Cardiac septum (tissue), 1 donor: ENCODE measurements around the gene IL12A. TPM values are rescaled to one million over a fixed set of nuclear protein-coding genes. Genes with fewer than 3 reads are reported as not detected.

ENCODE experiments used
- DNase-seq: peaks from one replicate; pipeline ENCODE4 v3.0.0-alpha.2; 2020; ENCODE audit warnings: low spot score
- intact Hi-C: fragments of 100-400 bp; cut with DNase I; formaldehyde crosslinking; loops from one replicate; pipeline ENCODE4 v1.14.0; 2022
- total RNA-seq: library from RNA; stranded (reverse); fragmentation: NEBNext Ultra II Directional; extraction: Animal tissue kit (Norgen Biotek cat#: 25700); gene quantifications from one replicate; pipeline ENCODE4 v1.2.1, GENCODE V29; 2021
- donor health status: DM: no; HTN: no; CAD: no.

The IL12A gene
- total RNA-seq, 1 donor from 2014 or later: 0.51 TPM

DNA sequence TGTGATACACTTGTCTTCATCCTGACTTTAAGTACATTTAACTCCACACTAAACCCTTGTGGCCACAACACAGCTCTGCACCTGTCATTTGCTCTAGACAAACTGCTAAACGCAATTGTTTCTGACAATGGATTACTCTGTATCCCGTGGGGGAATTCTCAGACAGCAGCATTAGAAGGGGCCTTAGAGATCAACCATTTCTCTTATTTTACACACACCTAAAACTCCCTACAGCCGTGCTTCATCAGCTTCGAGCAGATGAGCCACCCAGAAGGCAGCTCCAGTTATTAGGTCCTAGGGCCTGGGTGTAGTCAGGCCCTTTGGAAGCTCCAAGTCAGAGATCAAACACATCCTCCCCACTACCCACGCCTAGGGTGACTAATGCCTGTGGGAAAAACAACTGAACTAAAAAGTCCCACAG lies 1.3 kb upstream of the IL12A start:
- intact Hi-C loops: loop anchor here (5.0 kb wide), 1 partner anchor 105 kb away; no protein-coding TSS in a partner anchor
- no peak for DNase-seq

DNA sequence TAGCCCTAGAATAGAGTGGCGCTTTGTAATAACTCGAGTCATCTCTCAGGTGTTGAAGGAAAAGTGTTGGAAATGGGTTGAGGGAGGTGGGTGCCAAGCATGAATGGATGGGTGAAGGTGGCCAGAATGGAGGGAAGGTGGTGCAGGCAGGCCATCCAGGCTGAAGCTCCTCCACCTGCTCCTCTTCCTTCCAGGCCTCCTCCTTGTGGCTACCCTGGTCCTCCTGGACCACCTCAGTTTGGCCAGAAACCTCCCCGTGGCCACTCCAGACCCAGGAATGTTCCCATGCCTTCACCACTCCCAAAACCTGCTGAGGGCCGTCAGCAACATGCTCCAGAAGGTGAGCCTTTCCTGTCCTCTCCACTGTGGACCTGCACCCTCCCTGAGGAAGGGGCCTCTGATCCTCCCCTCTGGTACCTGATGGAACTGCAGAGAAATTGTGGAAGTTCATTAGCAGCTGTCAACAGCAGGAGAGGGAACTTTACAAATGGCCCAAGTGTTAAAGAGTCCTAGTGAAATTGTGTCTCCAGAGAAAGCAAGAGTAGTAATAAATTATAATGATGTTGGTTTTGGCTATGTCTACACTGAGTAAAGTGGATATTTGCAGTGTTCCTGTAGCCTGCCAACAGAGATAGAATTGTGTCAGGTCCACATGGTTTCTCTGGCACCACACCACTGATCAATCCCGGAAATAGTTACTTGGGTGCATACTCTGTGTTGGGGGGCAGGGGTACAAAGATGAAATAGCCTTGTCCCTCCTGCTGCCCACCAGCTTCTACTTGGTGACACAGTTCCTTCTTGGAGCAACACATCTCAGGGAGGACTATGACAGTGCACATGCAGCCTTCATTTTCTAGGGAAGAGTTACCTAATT lies 1.6 kb downstream of the IL12A start:
- intact Hi-C loops: loop anchor here (5.0 kb wide), 1 partner anchor 108 kb away; no protein-coding TSS in a partner anchor
- no peak for DNase-seq

DNA sequence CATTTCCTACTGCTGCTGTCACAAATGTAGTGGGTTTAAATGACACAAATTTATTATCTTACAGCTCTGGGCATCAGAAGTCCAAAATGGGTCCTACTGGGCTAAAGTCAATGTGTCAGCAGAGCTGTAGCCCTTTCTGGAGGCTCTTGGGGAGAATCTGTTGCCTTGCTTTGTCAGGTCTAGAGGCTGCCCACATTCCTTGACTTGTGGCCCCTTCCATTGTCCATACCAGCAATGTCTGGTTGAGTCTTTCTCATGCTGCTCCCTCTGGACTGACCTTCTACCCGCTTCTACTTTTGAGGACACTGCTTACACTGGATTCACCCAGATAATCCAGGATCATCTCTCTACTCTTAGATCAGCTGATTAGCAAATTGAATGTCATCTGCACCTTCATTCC lies 3.0 kb downstream of the IL12A start:
- DNase-seq: no peak
- intact Hi-C loops: no loop called here

GRCh38 chr3:159992589-159992988 lies 4.0 kb downstream of the IL12A start:
- no peak for DNase-seq
- intact Hi-C loops: no loop called here

DNA sequence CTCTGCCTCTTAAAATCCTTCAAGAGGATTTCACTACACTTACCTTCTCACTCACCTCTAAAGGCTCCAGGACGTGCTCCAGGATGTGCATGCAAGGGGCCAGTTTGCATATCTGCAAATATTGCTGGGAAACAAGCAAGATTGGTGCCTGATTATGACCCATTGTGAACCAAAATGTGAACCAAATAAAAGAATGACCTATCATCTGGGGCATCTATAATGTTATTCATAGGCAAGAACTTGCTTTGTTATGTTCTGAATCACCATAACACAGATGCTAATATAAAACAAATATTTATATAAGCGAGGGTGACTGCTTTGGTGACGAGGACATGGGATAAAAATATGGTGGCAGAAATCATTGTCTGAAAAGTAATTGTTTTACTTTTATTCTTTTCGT lies 5.5 kb downstream of the IL12A start:
- intact Hi-C loops: no loop called here
- no peak for DNase-seq

GRCh38 chr3:159995091-159995490 lies 6.5 kb downstream of the IL12A start:
- intact Hi-C loops: no loop called here
- DNase-seq: no peak

- DNase-seq: no peak
- intact Hi-C loops: no loop called here
Observed at GRCh38 chr3:159996018-159996417, 7.4 kb downstream of the IL12A start.

DNA sequence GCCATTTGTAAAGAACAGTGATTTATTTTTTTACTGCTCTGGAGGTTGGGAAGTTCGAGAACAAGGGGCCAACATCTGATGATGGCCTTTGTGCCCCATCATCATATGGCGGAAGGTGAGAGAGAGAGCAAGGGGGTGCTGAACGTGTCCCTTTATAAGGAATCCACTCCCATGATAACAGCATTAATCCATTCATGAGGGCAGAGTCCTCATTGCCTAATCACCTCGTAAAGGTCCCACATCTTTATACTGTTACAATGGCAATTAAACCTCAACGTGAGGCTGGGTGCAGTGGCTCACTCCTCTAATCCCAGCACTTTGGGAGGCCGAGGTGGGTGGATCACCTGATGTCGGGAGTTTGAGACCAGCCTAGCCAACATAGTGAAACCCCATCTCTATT lies 8.3 kb downstream of the IL12A start:
- intact Hi-C loops: no loop called here
- DNase-seq: no peak

- no peak for DNase-seq
- intact Hi-C loops: loop anchor here (5.0 kb wide), 1 partner anchor 739 kb away; no protein-coding TSS in a partner anchor
Observed at GRCh38 chr3:160001148-160001760, 12.6 kb downstream of the IL12A start.

DNA sequence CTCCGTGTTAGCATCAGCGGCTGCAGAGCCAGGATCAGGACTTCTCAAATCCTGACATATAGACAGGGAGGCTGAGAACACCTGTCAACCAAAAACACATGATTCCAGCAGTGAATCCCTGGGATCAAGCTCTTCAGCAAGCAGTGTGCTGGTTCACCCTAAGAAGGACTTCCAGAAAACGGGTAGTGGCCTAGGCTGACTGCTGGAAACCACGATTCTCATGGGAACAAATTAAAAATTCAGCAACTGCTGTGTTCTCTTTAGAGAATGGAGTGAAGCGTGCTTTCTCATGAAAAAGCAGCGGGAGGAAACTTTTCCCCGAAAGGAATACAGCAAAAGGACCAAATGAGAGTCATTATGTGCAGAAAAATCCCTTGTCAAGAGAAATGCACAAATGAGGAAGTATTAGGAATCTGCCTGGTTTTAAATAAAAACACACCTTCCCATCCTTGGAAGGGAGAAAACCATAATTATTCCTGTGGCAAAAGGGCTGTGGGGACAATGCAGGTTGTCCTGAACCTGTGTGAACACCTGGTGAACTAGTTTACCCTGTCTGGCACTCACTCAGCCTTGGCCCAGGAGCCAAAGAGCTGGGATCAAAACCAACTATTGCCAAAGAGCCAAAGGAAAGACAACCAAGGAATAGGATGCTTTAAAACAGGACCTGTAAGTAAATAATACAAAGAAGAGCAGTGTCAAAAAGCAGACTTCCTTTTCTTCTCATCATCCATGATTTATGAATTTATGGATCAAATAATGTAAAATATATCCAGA lies 13.4 kb downstream of the IL12A start:
- intact Hi-C loops: loop anchor here (5.0 kb wide), 1 partner anchor 740 kb away; no protein-coding TSS in a partner anchor
- no peak for DNase-seq

GRCh38 chr3:160003520-160004128 lies 15.0 kb downstream of the IL12A start:
- intact Hi-C loops: loop anchor here (5.0 kb wide), 1 partner anchor 741 kb away; no protein-coding TSS in a partner anchor
- no peak for DNase-seq

DNA sequence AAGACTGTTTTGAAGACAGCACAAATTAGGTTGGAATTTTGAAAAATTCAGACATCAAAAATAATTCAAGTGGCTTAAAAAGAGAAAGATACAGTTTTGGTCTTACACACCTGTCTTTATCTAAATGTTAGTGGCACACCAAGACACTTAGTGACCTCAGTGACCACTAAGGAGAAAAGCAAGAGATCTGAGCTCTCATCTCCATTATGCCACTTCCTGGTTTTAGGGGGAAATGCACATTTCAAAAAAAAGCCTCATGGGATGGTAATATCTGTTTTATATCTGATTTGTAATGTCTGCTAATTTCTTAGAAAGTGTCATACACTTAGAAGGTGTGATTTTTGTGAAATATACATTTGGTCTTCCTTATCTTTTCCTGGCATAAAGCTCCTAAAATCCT lies 16.4 kb downstream of the IL12A start:
- no peak for DNase-seq
- intact Hi-C loops: loop anchor here (5.0 kb wide), 1 partner anchor 198 kb away; no protein-coding TSS in a partner anchor

GRCh38 chr3:160006282-160007163 lies 17.9 kb downstream of the IL12A start:
- intact Hi-C loops: loop anchor here (2.0 to 5.0 kb wide), 3 partner anchors 122 to 390 kb away; no protein-coding TSS in a partner anchor
- DNase-seq: no peak

DNA sequence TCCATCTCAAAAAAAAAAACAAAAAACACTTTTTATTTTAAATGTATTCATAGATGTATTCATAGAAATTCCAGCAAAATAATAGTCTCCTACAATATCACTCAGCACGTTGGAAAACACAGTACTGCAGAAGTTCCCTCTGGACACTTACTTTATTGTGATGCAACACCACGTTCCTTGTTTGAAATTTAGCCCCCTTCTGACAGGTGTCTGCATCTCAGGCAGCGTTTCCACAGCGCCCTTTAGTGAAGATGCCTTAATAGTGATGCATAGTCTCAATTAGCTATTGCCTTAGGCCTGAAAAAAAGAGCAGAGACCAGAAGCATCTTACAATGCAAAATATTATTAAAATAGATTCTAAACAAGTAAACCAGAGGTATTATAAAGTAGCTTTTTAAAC lies 20.3 kb downstream of the IL12A start:
- intact Hi-C loops: loop anchor here (2.0 to 5.0 kb wide), 2 partner anchors 180 to 202 kb away; no protein-coding TSS in a partner anchor
- DNase-seq: no peak

GRCh38 chr3:160009525-160009924 lies 20.9 kb downstream of the IL12A start:
- DNase-seq: no peak
- intact Hi-C loops: loop anchor here (2.0 to 5.0 kb wide), 2 partner anchors 181 to 202 kb away; no protein-coding TSS in a partner anchor

- DNase-seq: no peak
- intact Hi-C loops: no loop called here
Observed at GRCh38 chr3:160010578-160010977, 21.9 kb downstream of the IL12A start.

DNA sequence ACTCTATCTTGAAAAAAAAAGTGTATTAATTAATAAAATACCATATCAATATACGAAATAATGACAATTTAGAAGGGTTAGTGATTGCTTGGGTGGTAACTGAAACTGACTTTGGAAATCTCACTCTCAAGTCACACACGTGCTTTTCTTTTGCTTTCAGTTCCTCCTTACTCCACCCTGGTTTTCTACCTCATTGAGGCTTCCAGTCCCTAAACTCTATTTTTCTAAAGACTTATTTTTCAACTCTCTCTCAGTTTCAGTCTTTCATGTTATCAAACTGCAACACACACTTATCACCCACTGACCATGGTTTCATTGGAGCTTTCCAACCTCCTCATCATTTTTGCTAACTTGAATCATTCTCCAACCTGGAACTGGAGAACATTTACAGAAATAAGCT lies 23.5 kb downstream of the IL12A start:
- DNase-seq: no peak
- intact Hi-C loops: no loop called here

DNA sequence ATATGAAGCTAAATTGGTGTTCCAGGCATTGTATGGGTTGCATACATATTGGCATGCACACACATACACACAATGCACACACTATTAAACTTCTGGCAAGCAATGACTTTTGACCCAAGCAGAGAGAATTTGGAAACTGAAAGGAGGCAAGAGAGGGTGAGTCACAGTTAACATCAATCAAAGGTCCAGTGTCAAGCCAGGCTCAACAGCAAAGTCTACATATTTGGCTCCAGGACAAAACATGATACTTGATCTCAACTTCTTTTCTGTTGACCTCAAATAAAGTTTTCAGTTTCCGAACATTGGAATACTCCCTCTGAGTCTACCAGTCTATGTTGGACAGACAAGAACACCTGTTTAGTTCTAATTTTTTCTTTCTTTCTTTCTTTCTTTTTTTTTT lies 28.3 kb downstream of the IL12A start:
- intact Hi-C loops: no loop called here

More for the DNA sequence above, 28.3 kb downstream of the IL12A start:
- DNase-seq: no peak
